GM23338 (cell line): Measurements from ENCODE around the gene HNMT. TPM values are rescaled to one million over a fixed set of nuclear protein-coding genes. Genes with fewer than 3 reads are reported as not detected.

Experiments used
- ATAC-seq: fragments of 200-7000 bp; cut with Tn5 transposase; 3 replicates; pipeline ENCODE4 v1.9.1; 2020
- DNase-seq: peaks from one replicate; pipeline ENCODE4 v3.0.0-alpha.2; 2015; ENCODE audit warnings: low spot score
- H2AFZ ChIP-seq: fragments of 200-600 bp; sonication (generic); 2 replicates; pipeline ENCODE4 v1.8.0; 2016; ENCODE audit warnings: antibody characterized with exemption, mild to moderate bottlenecking, moderate library complexity
- H3F3A ChIP-seq: fragments of 200-600 bp; sonication (generic); replicated peaks from 2 replicates; pipeline ENCODE4 v1.8.0; 2017; ENCODE audit warnings: antibody characterized with exemption, mixed run types, low read depth
- H3K27ac ChIP-seq: fragments of 200-600 bp; sonication (generic); 2 replicates; pipeline ENCODE4 v1.6.1; 2016; ENCODE audit warnings: low read depth
- H3K27me3 ChIP-seq: fragments of 200-600 bp; sonication (generic); 2 replicates; pipeline ENCODE4 v1.8.0; 2016; ENCODE audit warnings: mild to moderate bottlenecking, mixed run types, moderate library complexity; ENCODE audit not compliant: insufficient read depth
- H3K36me3 ChIP-seq: fragments of 200-600 bp; sonication (generic); 2 replicates; pipeline ENCODE4 v1.8.0; 2016; ENCODE audit warnings: mild to moderate bottlenecking; ENCODE audit not compliant: insufficient read depth
- H3K4me1 ChIP-seq: fragments of 200-600 bp; sonication (generic); 2 replicates; pipeline ENCODE4 v1.8.0; 2016; ENCODE audit warnings: mild to moderate bottlenecking, moderate library complexity; ENCODE audit not compliant: insufficient read depth
- H3K4me2 ChIP-seq: fragments of 200-600 bp; sonication (generic); 2 replicates; pipeline ENCODE4 v1.7.1; 2017; ENCODE audit warnings: mixed run types
- H3K4me3 ChIP-seq: fragments of 200-600 bp; sonication (generic); 2 replicates; pipeline ENCODE4 v1.6.1; 2016; ENCODE audit warnings: mixed run types
- H3K79me2 ChIP-seq: fragments of 200-600 bp; sonication (generic); replicated peaks from 2 replicates; pipeline ENCODE4 v1.8.0; 2017; ENCODE audit warnings: mild to moderate bottlenecking; ENCODE audit not compliant: insufficient read depth
- H3K9me2 ChIP-seq: fragments of 200-600 bp; sonication (generic); 2 replicates; pipeline ENCODE4 v1.8.0; 2017; ENCODE audit not compliant: insufficient read depth
- H4K20me1 ChIP-seq: fragments of 200-600 bp; sonication (generic); replicated peaks from 2 replicates; pipeline ENCODE4 v1.8.0; 2017; ENCODE audit warnings: mild to moderate bottlenecking; ENCODE audit not compliant: insufficient read depth
- H3K27ac Mint-ChIP-seq: 2 replicates; pipeline ENCODE4 v1.8.0; 2020; ENCODE audit warnings: inconsistent platforms, mild to moderate bottlenecking, moderate library complexity, mixed read lengths
- H3K27me3 Mint-ChIP-seq: 3 replicates; pipeline ENCODE4 v1.8.0; 2022; ENCODE audit warnings: low read depth, mild to moderate bottlenecking, moderate library complexity, mixed read lengths, inconsistent platforms; ENCODE audit not compliant: insufficient read depth, poor library complexity
- H3K36me3 Mint-ChIP-seq: 3 replicates; pipeline ENCODE4 v1.8.0; 2021; ENCODE audit warnings: low read depth, mild to moderate bottlenecking, inconsistent platforms, moderate library complexity, mixed read lengths
- H3K4me1 Mint-ChIP-seq: 3 replicates; pipeline ENCODE4 v1.8.0; 2020; ENCODE audit warnings: mild to moderate bottlenecking, inconsistent platforms, mixed read lengths
- H3K4me3 Mint-ChIP-seq: 3 replicates; pipeline ENCODE4 v1.8.0; 2021; ENCODE audit warnings: moderate library complexity, mild to moderate bottlenecking, inconsistent platforms, mixed read lengths
- H3K9me3 Mint-ChIP-seq: 3 replicates; pipeline ENCODE4 v1.8.0; 2020; ENCODE audit warnings: moderate library complexity, mild to moderate bottlenecking, inconsistent platforms, mixed read lengths
- CREB1 ChIP-seq: fragments of 250-450 bp; sonication (Bioruptor Pico); IDR thresholded peaks from 2 replicates; pipeline ENCODE4 v1.5.0; 2020; ENCODE audit warnings: low read depth, mild to moderate bottlenecking, moderate library complexity
- EZH2phosphoT487 ChIP-seq: fragments of 200-600 bp; sonication (generic); IDR thresholded peaks from one replicate; pipeline ENCODE4 v1.8.1; 2018; ENCODE audit warnings: antibody characterized with exemption; ENCODE audit not compliant: unreplicated experiment
- JUNB ChIP-seq: IDR thresholded peaks from one replicate; pipeline ENCODE4 v1.6.1; 2016; ENCODE audit warnings: antibody characterized with exemption; ENCODE audit not compliant: unreplicated experiment
- NANOG ChIP-seq: IDR thresholded peaks from 2 replicates; pipeline ENCODE4 v1.6.1; 2016; ENCODE audit warnings: antibody characterized with exemption, borderline replicate concordance
- POLR2AphosphoS5 ChIP-seq: IDR thresholded peaks from 2 replicates; pipeline ENCODE4 v1.6.1; 2016; ENCODE audit warnings: antibody characterized with exemption, low read depth
- STAT1 ChIP-seq: IDR thresholded peaks from one replicate; pipeline ENCODE4 v1.6.1; 2016; ENCODE audit warnings: antibody characterized with exemption; ENCODE audit not compliant: unreplicated experiment
- ZNF114 ChIP-seq: fragments of 250-450 bp; sonication (Bioruptor Pico); IDR thresholded peaks from 2 replicates; pipeline ENCODE4 v1.5.0; 2020; ENCODE audit warnings: mild to moderate bottlenecking, moderate library complexity
- polyA plus RNA-seq: library from polyadenylated mRNA; unstranded; fragments of >200 nt; fragmentation: Nextera tagmentation; extraction: Ambion mirVana; gene quantifications from 2 replicates; pipeline ENCODE4 v1.2.1, GENCODE V29; 2016
- total RNA-seq: library from RNA; depleted of rRNA; stranded (reverse); fragments of >200 nt; shearing (Covaris generic); gene quantifications from 2 replicates; pipeline ENCODE4 v1.2.3, GENCODE V29; 2014
- TF ChIP-seq, protein P1 (sequence below), 2 experiments: fragments of 200-600 bp in 1 of 2; sonication (generic) in 1 of 2; conservative IDR thresholded peaks; 2 replicates each; pipeline versions ENCODE4 v1.5.1 to v1.6.1; 2016 to 2017; ENCODE audit warnings: antibody characterized with exemption in 2 of 2, low read depth in 2 of 2, mild to moderate bottlenecking in 2 of 2, moderate library complexity in 1 of 2
- TF ChIP-seq, protein P2 (sequence below): IDR thresholded peaks from 2 replicates; pipeline ENCODE4 v1.6.1; 2016; ENCODE audit warnings: antibody characterized with exemption
- TF ChIP-seq, protein P3 (sequence below): IDR thresholded peaks from one replicate; pipeline ENCODE4 v1.6.1; 2018; ENCODE audit warnings: antibody characterized with exemption; ENCODE audit not compliant: unreplicated experiment

HNMT gene
- total and polyA plus RNA-seq, 2 experiments from 2014 or later, result 3.3 to 3.4 TPM

DNA sequence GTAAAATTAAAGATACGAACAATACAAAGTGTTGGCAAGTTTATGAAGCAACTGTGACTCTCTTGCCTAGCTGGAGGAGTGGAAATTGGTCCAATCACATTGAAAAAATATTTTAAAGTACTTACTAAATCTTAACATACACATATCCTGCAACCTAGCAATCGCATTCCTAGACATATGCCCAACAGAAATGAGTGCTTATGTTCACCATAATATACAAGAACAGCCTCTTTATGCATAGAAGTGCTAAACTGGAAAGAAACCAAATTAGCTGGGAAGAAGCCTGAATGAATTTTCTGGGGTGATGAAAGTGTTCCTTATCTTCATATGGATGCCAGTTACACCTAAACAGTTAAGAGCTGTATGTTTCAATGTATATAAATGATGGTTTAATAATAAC, 98.9 kb downstream of the HNMT start:
- no peaks in the 10 kb centered on the region for H3K36me3 Mint-ChIP-seq
- H2AFZ ChIP-seq, result no peak overlapping the region
- no peak overlapping the region for H3K4me2 ChIP-seq
- no peaks in the 10 kb centered on the region for H4K20me1 ChIP-seq
- H3K4me3 Mint-ChIP-seq, result no peak overlapping the region
- DNase-seq (no peak), ATAC-seq (no peak)
- TF ChIP-seq, protein P1, sequence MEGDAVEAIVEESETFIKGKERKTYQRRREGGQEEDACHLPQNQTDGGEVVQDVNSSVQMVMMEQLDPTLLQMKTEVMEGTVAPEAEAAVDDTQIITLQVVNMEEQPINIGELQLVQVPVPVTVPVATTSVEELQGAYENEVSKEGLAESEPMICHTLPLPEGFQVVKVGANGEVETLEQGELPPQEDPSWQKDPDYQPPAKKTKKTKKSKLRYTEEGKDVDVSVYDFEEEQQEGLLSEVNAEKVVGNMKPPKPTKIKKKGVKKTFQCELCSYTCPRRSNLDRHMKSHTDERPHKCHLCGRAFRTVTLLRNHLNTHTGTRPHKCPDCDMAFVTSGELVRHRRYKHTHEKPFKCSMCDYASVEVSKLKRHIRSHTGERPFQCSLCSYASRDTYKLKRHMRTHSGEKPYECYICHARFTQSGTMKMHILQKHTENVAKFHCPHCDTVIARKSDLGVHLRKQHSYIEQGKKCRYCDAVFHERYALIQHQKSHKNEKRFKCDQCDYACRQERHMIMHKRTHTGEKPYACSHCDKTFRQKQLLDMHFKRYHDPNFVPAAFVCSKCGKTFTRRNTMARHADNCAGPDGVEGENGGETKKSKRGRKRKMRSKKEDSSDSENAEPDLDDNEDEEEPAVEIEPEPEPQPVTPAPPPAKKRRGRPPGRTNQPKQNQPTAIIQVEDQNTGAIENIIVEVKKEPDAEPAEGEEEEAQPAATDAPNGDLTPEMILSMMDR (conservative IDR thresholded peaks at IDR 0.05; ENCODE audit: low read depth in 2 of 2), result no peak
- TF ChIP-seq CREB1 (CRISPR knock-in tag) (no peak), ZNF114 (CRISPR knock-in tag) (no peak), NANOG (no peak), POLR2AphosphoS5 (no peak), STAT1 (no peak), JUNB (no peak), EZH2phosphoT487 (no peak)
- TF ChIP-seq, protein P2, sequence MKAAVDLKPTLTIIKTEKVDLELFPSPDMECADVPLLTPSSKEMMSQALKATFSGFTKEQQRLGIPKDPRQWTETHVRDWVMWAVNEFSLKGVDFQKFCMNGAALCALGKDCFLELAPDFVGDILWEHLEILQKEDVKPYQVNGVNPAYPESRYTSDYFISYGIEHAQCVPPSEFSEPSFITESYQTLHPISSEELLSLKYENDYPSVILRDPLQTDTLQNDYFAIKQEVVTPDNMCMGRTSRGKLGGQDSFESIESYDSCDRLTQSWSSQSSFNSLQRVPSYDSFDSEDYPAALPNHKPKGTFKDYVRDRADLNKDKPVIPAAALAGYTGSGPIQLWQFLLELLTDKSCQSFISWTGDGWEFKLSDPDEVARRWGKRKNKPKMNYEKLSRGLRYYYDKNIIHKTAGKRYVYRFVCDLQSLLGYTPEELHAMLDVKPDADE, result no peak
- TF ChIP-seq, protein P3, sequence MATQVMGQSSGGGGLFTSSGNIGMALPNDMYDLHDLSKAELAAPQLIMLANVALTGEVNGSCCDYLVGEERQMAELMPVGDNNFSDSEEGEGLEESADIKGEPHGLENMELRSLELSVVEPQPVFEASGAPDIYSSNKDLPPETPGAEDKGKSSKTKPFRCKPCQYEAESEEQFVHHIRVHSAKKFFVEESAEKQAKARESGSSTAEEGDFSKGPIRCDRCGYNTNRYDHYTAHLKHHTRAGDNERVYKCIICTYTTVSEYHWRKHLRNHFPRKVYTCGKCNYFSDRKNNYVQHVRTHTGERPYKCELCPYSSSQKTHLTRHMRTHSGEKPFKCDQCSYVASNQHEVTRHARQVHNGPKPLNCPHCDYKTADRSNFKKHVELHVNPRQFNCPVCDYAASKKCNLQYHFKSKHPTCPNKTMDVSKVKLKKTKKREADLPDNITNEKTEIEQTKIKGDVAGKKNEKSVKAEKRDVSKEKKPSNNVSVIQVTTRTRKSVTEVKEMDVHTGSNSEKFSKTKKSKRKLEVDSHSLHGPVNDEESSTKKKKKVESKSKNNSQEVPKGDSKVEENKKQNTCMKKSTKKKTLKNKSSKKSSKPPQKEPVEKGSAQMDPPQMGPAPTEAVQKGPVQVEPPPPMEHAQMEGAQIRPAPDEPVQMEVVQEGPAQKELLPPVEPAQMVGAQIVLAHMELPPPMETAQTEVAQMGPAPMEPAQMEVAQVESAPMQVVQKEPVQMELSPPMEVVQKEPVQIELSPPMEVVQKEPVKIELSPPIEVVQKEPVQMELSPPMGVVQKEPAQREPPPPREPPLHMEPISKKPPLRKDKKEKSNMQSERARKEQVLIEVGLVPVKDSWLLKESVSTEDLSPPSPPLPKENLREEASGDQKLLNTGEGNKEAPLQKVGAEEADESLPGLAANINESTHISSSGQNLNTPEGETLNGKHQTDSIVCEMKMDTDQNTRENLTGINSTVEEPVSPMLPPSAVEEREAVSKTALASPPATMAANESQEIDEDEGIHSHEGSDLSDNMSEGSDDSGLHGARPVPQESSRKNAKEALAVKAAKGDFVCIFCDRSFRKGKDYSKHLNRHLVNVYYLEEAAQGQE, result no peak
- H3K27ac ChIP-seq, result no peak overlapping the region
- H3K4me3 ChIP-seq, result no peak overlapping the region
- no peaks in the 10 kb centered on the region for H3K27me3 Mint-ChIP-seq
- H3K27me3 ChIP-seq, result peaks cover 17% of the 10 kb centered on the region
- H3K79me2 ChIP-seq, result no peaks in the 10 kb centered on the region
- no peaks in the 10 kb centered on the region for H3K4me1 Mint-ChIP-seq
- H3F3A ChIP-seq, result no peaks in the 10 kb centered on the region
- H3K36me3 ChIP-seq, result no peaks in the 10 kb centered on the region
- no peaks in the 10 kb centered on the region for H3K9me3 Mint-ChIP-seq
- H3K4me1 ChIP-seq, result no peaks in the 10 kb centered on the region
- no peaks in the 10 kb centered on the region for H3K9me2 ChIP-seq
- no peak overlapping the region for H3K27ac Mint-ChIP-seq
